Stimulated activated CD4-positive, alpha-beta T cell treated with anti-CD3 and anti-CD28 coated beads, Interleukin-4, amount 100 ng/mL, for 48 hours (primary cell): ENCODE results near the gene DERA.
"Not testable (repeated sequence)": the region's sequence is repeated elsewhere in the genome, so short reads cannot be mapped to it uniquely, and the experiment has no call there.

Experiments used
- DNase-seq, 2 donors: peaks; one replicate each; pipeline ENCODE4 v3.0.0-alpha.2; 2020; ENCODE audit warnings: low read depth in 2 of 2

DERA gene

GRCh38 chr12:15963271-15963670 lies 52.1 kb downstream of the DERA start:
- DNase-seq = no peak

- DNase-seq = no peak
Measured at GRCh38 chr12:15966426-15966825, 55.3 kb downstream of the DERA start.

GRCh38 chr12:15967053-15967452 lies 55.9 kb downstream of the DERA start:
- DNase-seq = not testable (repeated sequence)

- no peak for DNase-seq
Measured at GRCh38 chr12:15971211-15971610, 60.1 kb downstream of the DERA start.

GRCh38 chr12:15972894-15973293 lies 61.8 kb downstream of the DERA start:
- no peak for DNase-seq

- no peak for DNase-seq
Measured at GRCh38 chr12:15977999-15978951, 67.1 kb downstream of the DERA start.

GRCh38 chr12:15979096-15980092 lies 68.3 kb downstream of the DERA start:
- DNase-seq = no peak

GRCh38 chr12:15982071-15982470 lies 70.9 kb downstream of the DERA start:
- no peak for DNase-seq

GRCh38 chr12:15982471-15982870 lies 71.3 kb downstream of the DERA start:
- DNase-seq = no peak

GRCh38 chr12:15982921-15983320 lies 71.8 kb downstream of the DERA start:
- DNase-seq = no peak

- no peak for DNase-seq
Measured at GRCh38 chr12:15984097-15984800, 73.1 kb downstream of the DERA start.

- DNase-seq = no peak
Measured at GRCh38 chr12:15984963-15985362, 73.8 kb downstream of the DERA start.

- no peak for DNase-seq
Measured at GRCh38 chr12:15987696-15988095, 76.6 kb downstream of the DERA start.

GRCh38 chr12:15988983-15989755 lies 78.0 kb downstream of the DERA start:
- DNase-seq = no peak

GRCh38 chr12:15995801-15996200 lies 84.7 kb downstream of the DERA start:
- no peak for DNase-seq

GRCh38 chr12:15996254-15996653 lies 85.1 kb downstream of the DERA start:
- DNase-seq = no peak

- no peak for DNase-seq
Measured at GRCh38 chr12:15996948-15997347, 85.8 kb downstream of the DERA start.

GRCh38 chr12:15997910-15998309 lies 86.8 kb downstream of the DERA start:
- no peak for DNase-seq

GRCh38 chr12:16002880-16003279 lies 91.7 kb downstream of the DERA start:
- DNase-seq = no peak

GRCh38 chr12:16003460-16003859 lies 92.3 kb downstream of the DERA start:
- DNase-seq = no peak

GRCh38 chr12:16006752-16007151 lies 95.6 kb downstream of the DERA start:
- DNase-seq = no peak
